Thyroid gland (tissue), 4 donors: Measurements from ENCODE around the gene GABRP.

Experiments
- POLR2A ChIP-seq, 2 donors: fragments of 450-650 bp; IDR thresholded peaks; one replicate each; pipeline ENCODE4 v1.6.1; 2017; ENCODE audit warnings: antibody characterized with exemption in 2 of 2, mild to moderate bottlenecking in 2 of 2, moderate library complexity in 1 of 2
- TF ChIP-seq, protein P1 (sequence below), 6 experiments: fragments of 200-600 bp in 3 of 6; fragments of 450-650 bp in 3 of 6; sonication (generic) in 3 of 6; IDR thresholded peaks; one replicate each; pipeline ENCODE4 v1.5.1; 2016 to 2019; ENCODE audit warnings: antibody characterized with exemption in 6 of 6, mild to moderate bottlenecking in 2 of 6, inconsistent platforms in 1 of 6, moderate library complexity in 1 of 6

DNA sequence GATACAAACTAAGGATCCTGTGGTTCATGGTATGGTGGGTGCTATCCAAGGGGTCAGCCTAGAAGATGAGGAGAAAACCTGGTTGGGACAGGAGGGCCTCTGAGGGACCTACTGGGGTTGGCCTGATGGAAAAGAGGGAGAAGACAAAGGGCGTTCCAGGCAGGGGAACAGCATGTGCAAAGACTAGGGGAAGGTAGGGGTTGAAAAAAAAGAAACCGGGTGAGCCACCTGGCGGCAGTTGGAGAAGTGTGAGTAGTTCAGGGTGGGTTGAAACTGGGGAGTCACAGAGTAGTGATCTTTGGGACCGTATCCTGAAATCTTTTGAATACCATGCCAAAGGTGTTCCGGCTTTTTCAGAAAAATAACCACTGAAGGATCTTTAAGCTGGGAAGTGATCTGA lies 8.7 kb upstream of the GABRP start:
- no peak for TF ChIP-seq POLR2A (IDR thresholded peaks at IDR 0.05)
- TF ChIP-seq, protein P1, sequence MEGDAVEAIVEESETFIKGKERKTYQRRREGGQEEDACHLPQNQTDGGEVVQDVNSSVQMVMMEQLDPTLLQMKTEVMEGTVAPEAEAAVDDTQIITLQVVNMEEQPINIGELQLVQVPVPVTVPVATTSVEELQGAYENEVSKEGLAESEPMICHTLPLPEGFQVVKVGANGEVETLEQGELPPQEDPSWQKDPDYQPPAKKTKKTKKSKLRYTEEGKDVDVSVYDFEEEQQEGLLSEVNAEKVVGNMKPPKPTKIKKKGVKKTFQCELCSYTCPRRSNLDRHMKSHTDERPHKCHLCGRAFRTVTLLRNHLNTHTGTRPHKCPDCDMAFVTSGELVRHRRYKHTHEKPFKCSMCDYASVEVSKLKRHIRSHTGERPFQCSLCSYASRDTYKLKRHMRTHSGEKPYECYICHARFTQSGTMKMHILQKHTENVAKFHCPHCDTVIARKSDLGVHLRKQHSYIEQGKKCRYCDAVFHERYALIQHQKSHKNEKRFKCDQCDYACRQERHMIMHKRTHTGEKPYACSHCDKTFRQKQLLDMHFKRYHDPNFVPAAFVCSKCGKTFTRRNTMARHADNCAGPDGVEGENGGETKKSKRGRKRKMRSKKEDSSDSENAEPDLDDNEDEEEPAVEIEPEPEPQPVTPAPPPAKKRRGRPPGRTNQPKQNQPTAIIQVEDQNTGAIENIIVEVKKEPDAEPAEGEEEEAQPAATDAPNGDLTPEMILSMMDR (IDR thresholded peaks at IDR 0.05): no peak
